H1 (cell line): ENCODE results near the gene ATCAY. TPM values are rescaled to one million over a fixed set of nuclear protein-coding genes. Genes with fewer than 3 reads are reported as not detected.

Experiments
- CTCF ChIA-PET: fragments of 300-600 bp; sonication (Branson Sonifier 250); formaldehyde crosslinking; loops from one replicate; lab custom pipeline; 2021; ENCODE audit not compliant: partially characterized antibody; lab: Charles Lee
- POLR2A ChIA-PET: fragments of 300-600 bp; sonication (Branson Sonifier 250); formaldehyde crosslinking; loops from one replicate; lab custom pipeline; 2021; ENCODE audit warnings: inconsistent platforms; ENCODE audit not compliant: partially characterized antibody; lab: Charles Lee
- DNase-seq, 2 experiments: peaks; one replicate each; pipeline versions ENCODE4 v3.0.0 to v3.0.0-alpha.2; 2010 to 2022; ENCODE audit warnings: low spot score in 2 of 2, low read depth in 1 of 2, mixed read lengths in 1 of 2
- FAIRE-seq: peaks from 2 replicates; lab custom pipeline; 2011; peaks lifted over from hg19 to GRCh38; lab: Jason Lieb, UNC
- H2AFZ ChIP-seq: 2 replicates; pipeline ENCODE4 v1.8.1; 2012; ENCODE audit warnings: low read length, inconsistent platforms
- H2AK5ac ChIP-seq: 2 replicates; pipeline ENCODE4 v1.6.1; 2013; ENCODE audit warnings: low read depth, low read length
- H2BK120ac ChIP-seq: replicated peaks from 2 replicates; pipeline ENCODE3; 2013; ENCODE audit warnings: low read depth, low read length, inconsistent platforms
- H2BK12ac ChIP-seq: 2 replicates; pipeline ENCODE4 v1.6.1; 2013; ENCODE audit warnings: low read depth, low read length
- H2BK15ac ChIP-seq: 2 replicates; pipeline ENCODE4 v1.6.1; 2013; ENCODE audit warnings: low read length
- H2BK20ac ChIP-seq: 2 replicates; pipeline ENCODE4 v1.6.1; 2013; ENCODE audit warnings: low read length
- H2BK5ac ChIP-seq: 2 replicates; pipeline ENCODE4 v1.6.1; 2013; ENCODE audit warnings: low read depth, low read length
- H3K14ac ChIP-seq: 2 replicates; pipeline ENCODE4 v1.6.1; 2013; ENCODE audit warnings: inconsistent platforms; ENCODE audit not compliant: insufficient read length
- H3K18ac ChIP-seq: 2 replicates; pipeline ENCODE4 v1.6.1; 2013; ENCODE audit warnings: low read length; ENCODE audit errors: extremely low read depth
- H3K23ac ChIP-seq: 2 replicates; pipeline ENCODE4 v1.6.1; 2013; ENCODE audit warnings: inconsistent platforms; ENCODE audit not compliant: insufficient read length
- H3K23me2 ChIP-seq: 2 replicates; pipeline ENCODE4 v1.6.1; 2013; ENCODE audit warnings: low read depth, low read length
- H3K27ac ChIP-seq: 2 replicates; pipeline ENCODE4 v1.6.1; 2011; ENCODE audit warnings: low read depth, low read length, inconsistent platforms
- H3K27me3 ChIP-seq, 4 experiments: replicated peaks in 1 of 4; 1 replicate in 1 of 4; 2 replicates in 3 of 4; pipeline versions ENCODE4 v1.6.1 to v1.8.1; 2011 to 2013; ENCODE audit warnings: low read length in 3 of 4, mild to moderate bottlenecking in 3 of 4, inconsistent platforms in 2 of 4, mixed read lengths in 2 of 4, moderate library complexity in 1 of 4; ENCODE audit not compliant: control insufficient read depth in 3 of 4, insufficient read depth in 3 of 4; ENCODE audit errors: extremely low read depth in 1 of 4
- H3K36me3 ChIP-seq, 4 experiments: 2 replicates each; pipeline versions ENCODE4 v1.6.1 to v1.8.1; 2011 to 2013; ENCODE audit warnings: mild to moderate bottlenecking in 4 of 4, low read length in 3 of 4, moderate library complexity in 2 of 4, control low read depth in 1 of 4, inconsistent platforms in 1 of 4; ENCODE audit not compliant: insufficient read depth in 4 of 4, control insufficient read depth in 2 of 4
- H3K4ac ChIP-seq: replicated peaks from 2 replicates; pipeline ENCODE3; 2013; ENCODE audit warnings: low read length, low read depth, mixed read lengths, inconsistent platforms; ENCODE audit not compliant: insufficient read length
- H3K4me1 ChIP-seq, 4 experiments: replicated peaks in 1 of 4; 1 replicate in 1 of 4; 2 replicates in 3 of 4; pipeline versions ENCODE4 v1.6.1 to v1.8.1; 2011 to 2013; ENCODE audit warnings: low read length in 3 of 4, inconsistent platforms in 2 of 4, mixed read lengths in 1 of 4; ENCODE audit not compliant: insufficient read depth in 4 of 4, control insufficient read depth in 3 of 4
- H3K4me2 ChIP-seq, 2 experiments: 2 replicates each; pipeline versions ENCODE4 v1.6.1 to v1.8.1; 2011 to 2013; ENCODE audit warnings: low read depth in 2 of 2, low read length in 2 of 2, control low read depth in 1 of 2, inconsistent platforms in 1 of 2, mild to moderate bottlenecking in 1 of 2; ENCODE audit not compliant: insufficient read depth in 1 of 2
- H3K4me3 ChIP-seq, 4 experiments: fragments of 200-600, 300-600 bp in 1 of 4; sonication (generic), shearing (Covaris generic), sonication (Bioruptor Twin) in 1 of 4; 2 replicates each; pipeline versions ENCODE4 v1.5.1 to v1.8.1; 2011 to 2016; ENCODE audit warnings: low read length in 4 of 4, low read depth in 3 of 4, control low read depth in 2 of 4, inconsistent platforms in 2 of 4, mild to moderate bottlenecking in 2 of 4, mixed read lengths in 1 of 4, moderate library complexity in 1 of 4; ENCODE audit not compliant: insufficient read depth in 2 of 4; ENCODE audit errors: extremely low read depth in 1 of 4
- H3K56ac ChIP-seq: replicated peaks from 2 replicates; pipeline ENCODE3; 2013; ENCODE audit warnings: low read depth, mild to moderate bottlenecking, mixed read lengths, low read length, inconsistent platforms; ENCODE audit not compliant: insufficient read length
- H3K79me1 ChIP-seq: 2 replicates; pipeline ENCODE4 v1.6.1; 2013; ENCODE audit warnings: low read depth, low read length, control low read depth
- H3K79me2 ChIP-seq, 2 experiments: 2 replicates each; pipeline versions ENCODE4 v1.6.1 to v1.8.1; 2012 to 2013; ENCODE audit warnings: low read length in 2 of 2, mild to moderate bottlenecking in 2 of 2, inconsistent platforms in 1 of 2; ENCODE audit not compliant: insufficient read depth in 2 of 2, control insufficient read depth in 1 of 2
- H3K9ac ChIP-seq, 4 experiments: replicated peaks in 1 of 4; 1 replicate in 1 of 4; 2 replicates in 3 of 4; pipeline versions ENCODE4 v1.6.1 to v1.8.1; 2011 to 2013; ENCODE audit warnings: low read depth in 3 of 4, low read length in 3 of 4, control low read depth in 2 of 4, mild to moderate bottlenecking in 2 of 4, moderate library complexity in 2 of 4, inconsistent platforms in 1 of 4; ENCODE audit errors: extremely low read depth in 1 of 4
- H3K9me3 ChIP-seq, 2 experiments: 2 replicates each; pipeline versions ENCODE4 v1.6.1 to v1.8.1; 2012 to 2013; ENCODE audit warnings: mild to moderate bottlenecking in 2 of 2, moderate library complexity in 2 of 2, control low read depth in 1 of 2, inconsistent platforms in 1 of 2, low read depth in 1 of 2, low read length in 1 of 2, mixed read lengths in 1 of 2; ENCODE audit not compliant: insufficient read depth in 2 of 2
- H4K20me1 ChIP-seq, 2 experiments: replicated peaks in 1 of 2; 2 replicates each; pipeline versions ENCODE3 to v1.8.1; 2011 to 2013; ENCODE audit warnings: inconsistent platforms in 2 of 2, low read length in 2 of 2, mild to moderate bottlenecking in 1 of 2; ENCODE audit not compliant: insufficient read depth in 2 of 2, control insufficient read depth in 1 of 2
- H4K5ac ChIP-seq: 2 replicates; pipeline ENCODE4 v1.6.1; 2013; ENCODE audit warnings: low read length, low read depth, mixed read lengths, inconsistent platforms; ENCODE audit not compliant: insufficient read length
- H4K8ac ChIP-seq: 2 replicates; pipeline ENCODE4 v1.8.0; 2013; ENCODE audit warnings: mild to moderate bottlenecking, moderate library complexity, low read length, inconsistent platforms; ENCODE audit not compliant: insufficient read depth; ENCODE audit errors: extremely low read depth
- H4K91ac ChIP-seq: replicated peaks from 2 replicates; pipeline ENCODE3; 2013; ENCODE audit warnings: low read length, mixed read lengths, inconsistent platforms; ENCODE audit not compliant: insufficient read length
- CHD2 ChIP-seq: IDR thresholded peaks from 2 replicates; pipeline ENCODE4 v1.6.1; 2012; ENCODE audit warnings: low read length, improper control_type of control experiment
- E2F6 ChIP-seq: IDR thresholded peaks from 2 replicates; pipeline ENCODE4 v1.6.1; 2012; ENCODE audit warnings: inconsistent platforms
- HDAC2 ChIP-seq, 2 experiments: fragments of 300-600 bp in 1 of 2; sonication (generic) in 1 of 2; IDR thresholded peaks; 2 replicates each; pipeline ENCODE4 v1.6.1; 2011 to 2012; ENCODE audit warnings: low read depth in 2 of 2, low read length in 2 of 2, mild to moderate bottlenecking in 2 of 2, moderate library complexity in 2 of 2, borderline replicate concordance in 1 of 2, inconsistent platforms in 1 of 2
- HDAC6 ChIP-seq: IDR thresholded peaks from one replicate; pipeline ENCODE4 v1.7.1; 2012; ENCODE audit warnings: low read depth, mild to moderate bottlenecking, inconsistent platforms, low read length, moderate library complexity
- JUN ChIP-seq: IDR thresholded peaks from 2 replicates; pipeline ENCODE4 v1.6.1; 2011; ENCODE audit warnings: low read depth, mild to moderate bottlenecking, improper control_type of control experiment, low read length
- KDM1A ChIP-seq: fragments of 200-600, 300-600 bp; sonication (generic); IDR thresholded peaks from 2 replicates; pipeline ENCODE4 v1.7.1; 2016; ENCODE audit warnings: mild to moderate bottlenecking, low read length, borderline replicate concordance
- KDM5A ChIP-seq: fragments of 200-600 bp; IDR thresholded peaks from 2 replicates; pipeline ENCODE4 v1.7.1; 2012; ENCODE audit warnings: mild to moderate bottlenecking, low read length, inconsistent platforms, mixed read lengths
- SIX5 ChIP-seq: IDR thresholded peaks from 2 replicates; pipeline ENCODE4 v1.6.1; 2011; ENCODE audit warnings: mild to moderate bottlenecking, low read depth, low read length
- YY1 ChIP-seq: IDR thresholded peaks from 2 replicates; pipeline ENCODE4 v1.6.1; 2011; ENCODE audit warnings: low read depth, mild to moderate bottlenecking, low read length
- WGBS, 2 experiments: shearing (Covaris generic) in 1 of 2; methylation state at CpG; one replicate each; pipeline versions ENCODE4 v1.1.6 to v1.1.7; 2013 to 2015; ENCODE audit warnings: low lambda C conversion rate in 2 of 2, mixed read lengths in 2 of 2, inconsistent platforms in 1 of 2, low coverage in 1 of 2, missing lambda C conversion rate in 1 of 2; ENCODE audit not compliant: insufficient replicate concordance in 2 of 2, insufficient coverage in 1 of 2, insufficient read length in 1 of 2; ENCODE audit errors: extremely low coverage in 1 of 2, missing lambda C conversion rate in 1 of 2; 5-methylcytosine and 5-hydroxymethylcytosine counted together
- polyA plus RNA-seq, 7 experiments: library from polyadenylated mRNA; depleted of rRNA in 3 of 7; stranded (reverse) in 5 of 7; unstranded in 2 of 7; fragments of >200 nt in 5 of 7; fragments of 200-250 nt in 2 of 7; gene quantifications; 1 replicate in 5 of 7; 2 replicates in 1 of 7; 4 replicates in 1 of 7; pipeline versions ENCODE4 v1.2.1 to v1.2.3, GENCODE V29; 2011 to 2013; ENCODE audit warnings: missing spikeins in 2 of 7, mixed read lengths in 2 of 7
- total RNA-seq: library from RNA; stranded (reverse); fragmentation: NEBNext Ultra II Directional; extraction: Animal tissue kit (Norgen Biotek cat#: 25700); gene quantifications from 2 replicates; pipeline ENCODE4 v1.2.1, GENCODE V29; 2021

ATCAY gene
- total and polyA plus RNA-seq, 2 of the 8 experiments (the other 6 are each of a cell fraction or from before 2014, with no cell fraction given) = 24.4 to 33.8 TPM

DNA sequence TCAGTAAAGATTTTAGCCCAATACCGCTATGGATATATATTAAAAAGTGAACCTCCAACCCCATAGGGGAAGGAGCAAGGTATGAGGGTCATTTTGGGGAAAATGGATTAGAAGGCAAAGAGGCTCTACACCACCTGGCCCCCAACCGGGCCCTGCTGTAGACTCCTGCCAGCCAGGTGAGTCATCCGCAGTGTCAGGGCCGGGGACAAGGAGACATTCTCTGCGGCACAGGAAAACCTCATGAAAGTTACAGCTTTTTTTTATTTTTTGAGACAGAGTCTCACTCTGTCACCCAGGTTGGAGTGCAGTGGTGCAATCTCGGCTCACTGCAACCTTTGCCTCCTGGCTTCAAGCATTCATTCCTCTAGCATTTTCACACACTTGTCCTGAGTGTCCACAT is 43.6 kb upstream of the ATCAY start:
- no peaks in the 10 kb centered on the region for H3K79me2 ChIP-seq
- H3K4me2 ChIP-seq = no peak overlapping the region
- 91% methylated on average over 6 of the region's 6 CpGs; no CpG with 5 or more reads in 1 of the 2 experiments for WGBS, 2 experiments
- no peak overlapping the region for H2BK5ac ChIP-seq
- H3K27me3 ChIP-seq = no peaks in the 10 kb centered on the region
- no peak overlapping the region for H3K9ac ChIP-seq
- H3K18ac ChIP-seq = no peak overlapping the region
- no peak overlapping the region for H4K8ac ChIP-seq
- H3K4me3 ChIP-seq = no peak overlapping the region
- H3K4me1 ChIP-seq = no peaks in the 10 kb centered on the region
- H3K56ac ChIP-seq = no peak overlapping the region
- H3K36me3 ChIP-seq = no peaks in the 10 kb centered on the region
- H3K23me2 ChIP-seq = no peaks in the 10 kb centered on the region
- peaks cover 6 to 11% of the 10 kb centered on the region in 2 experiments for H3K9me3 ChIP-seq
- no peak overlapping the region for H2BK120ac ChIP-seq
- no peak overlapping the region for H2AFZ ChIP-seq
- H3K23ac ChIP-seq = no peak overlapping the region
- no peak overlapping the region for H2BK20ac ChIP-seq
- H3K14ac ChIP-seq = no peak overlapping the region
- H4K5ac ChIP-seq = no peak overlapping the region
- H3K4ac ChIP-seq = no peak overlapping the region
- H4K20me1 ChIP-seq = no peaks in the 10 kb centered on the region
- no peak overlapping the region for H2BK12ac ChIP-seq
- DNase-seq = no peak
- FAIRE-seq = no peak
- no peaks in the 10 kb centered on the region for H3K79me1 ChIP-seq
- no peak overlapping the region for H4K91ac ChIP-seq
- ChIA-PET CTCF (interaction anchor here (1.2 to 2.1 kb wide), 2 partner anchors 15 to 19 kb away, joined by 4 to 8 read pairs; no protein-coding TSS in a partner anchor), POLR2A (no interaction called here)
- no peak overlapping the region for H2BK15ac ChIP-seq
- TF ChIP-seq E2F6 (no peak), JUN (no peak), SIX5 (no peak), CHD2 (no peak), YY1 (no peak), KDM1A (no peak), KDM5A (no peak), HDAC6 (no peak), HDAC2 (IDR thresholded peaks at IDR 0.05; ENCODE audit: borderline replicate concordance in 1 of 2, low read depth in 2 of 2, low read length in 2 of 2) (no peak)
- H3K27ac ChIP-seq = no peak overlapping the region
- H2AK5ac ChIP-seq = no peak overlapping the region
